ENCODE measurements around the gene KCNT1.

DNA sequence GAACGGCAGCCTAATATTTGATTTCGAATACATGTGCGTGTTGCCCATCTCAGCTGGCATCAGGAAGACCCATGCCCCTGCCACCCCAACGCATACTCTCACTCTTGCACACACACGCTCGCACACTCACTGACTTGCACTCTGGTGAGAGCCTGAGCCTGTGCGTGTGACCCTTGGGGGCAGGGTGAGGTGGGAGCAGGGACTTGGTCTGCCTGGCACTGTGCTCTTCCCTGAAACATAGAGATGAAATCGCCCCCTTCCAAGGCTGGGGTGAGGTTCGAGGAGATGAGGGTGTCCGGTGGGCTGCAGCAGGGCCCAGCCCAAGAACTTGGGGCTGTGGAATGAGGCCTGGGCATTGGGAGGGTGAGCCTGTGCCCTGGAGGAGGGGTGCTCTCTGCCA lies 37.7 kb upstream of the KCNT1 start:
- TF ChIP-seq, protein P1, sequence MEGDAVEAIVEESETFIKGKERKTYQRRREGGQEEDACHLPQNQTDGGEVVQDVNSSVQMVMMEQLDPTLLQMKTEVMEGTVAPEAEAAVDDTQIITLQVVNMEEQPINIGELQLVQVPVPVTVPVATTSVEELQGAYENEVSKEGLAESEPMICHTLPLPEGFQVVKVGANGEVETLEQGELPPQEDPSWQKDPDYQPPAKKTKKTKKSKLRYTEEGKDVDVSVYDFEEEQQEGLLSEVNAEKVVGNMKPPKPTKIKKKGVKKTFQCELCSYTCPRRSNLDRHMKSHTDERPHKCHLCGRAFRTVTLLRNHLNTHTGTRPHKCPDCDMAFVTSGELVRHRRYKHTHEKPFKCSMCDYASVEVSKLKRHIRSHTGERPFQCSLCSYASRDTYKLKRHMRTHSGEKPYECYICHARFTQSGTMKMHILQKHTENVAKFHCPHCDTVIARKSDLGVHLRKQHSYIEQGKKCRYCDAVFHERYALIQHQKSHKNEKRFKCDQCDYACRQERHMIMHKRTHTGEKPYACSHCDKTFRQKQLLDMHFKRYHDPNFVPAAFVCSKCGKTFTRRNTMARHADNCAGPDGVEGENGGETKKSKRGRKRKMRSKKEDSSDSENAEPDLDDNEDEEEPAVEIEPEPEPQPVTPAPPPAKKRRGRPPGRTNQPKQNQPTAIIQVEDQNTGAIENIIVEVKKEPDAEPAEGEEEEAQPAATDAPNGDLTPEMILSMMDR (IDR thresholded peaks at IDR 0.05): no peak
- TF ChIP-seq EP300 (IDR thresholded peaks at IDR 0.05): no peak
